Endothelial cell of umbilical vein (primary cell): ENCODE measurements around the gene SYNGR3. TPM values are rescaled to one million over a fixed set of nuclear protein-coding genes. Genes with fewer than 3 reads are reported as not detected.

Source experiments
- BruUV-seq: library from RNA; stranded (reverse); fragments of 400-500 nt; replicated peaks from 2 replicates; lab custom pipeline; 2021; lab: Mats Ljungman, UMichigan
- CTCF ChIA-PET: fragments of 300-600, 350-600 bp; sonication (Branson Sonifier 250); formaldehyde crosslinking; loops from one replicate; lab custom pipeline; 2021; ENCODE audit warnings: antibody characterized with exemption, inconsistent platforms; lab: Charles Lee
- POLR2A ChIA-PET: fragments of 300-600, 350-600 bp; sonication (Branson Sonifier 250); formaldehyde crosslinking; loops from one replicate; lab custom pipeline; 2021; ENCODE audit warnings: antibody characterized with exemption, inconsistent platforms; lab: Charles Lee
- DNase-seq: peaks from one replicate; pipeline ENCODE4 v3.0.0-alpha.2; 2011; ENCODE audit warnings: low read depth, low spot score
- FAIRE-seq: peaks from 2 replicates; lab custom pipeline; 2011; peaks lifted over from hg19 to GRCh38; lab: Jason Lieb, UNC
- H2AFZ ChIP-seq: 2 replicates; pipeline ENCODE4 v1.6.0; 2012; ENCODE audit warnings: low read depth, low read length, control low read depth, inconsistent platforms
- H3K27ac ChIP-seq: 2 replicates; pipeline ENCODE4 v1.5.1; 2011; ENCODE audit warnings: low read depth, mild to moderate bottlenecking, control low read depth, low read length, moderate library complexity; ENCODE audit not compliant: insufficient read depth
- H3K27me3 ChIP-seq, 2 experiments: 2 replicates each; pipeline versions ENCODE4 v1.6.0 to v1.6.1; 2011; ENCODE audit warnings: low read length in 2 of 2, mixed read lengths in 1 of 2; ENCODE audit not compliant: control insufficient read depth in 2 of 2, insufficient read depth in 2 of 2
- H3K36me3 ChIP-seq, 2 experiments: 2 replicates in 1 of 2; 3 replicates in 1 of 2; pipeline ENCODE4 v1.5.1; 2011; ENCODE audit warnings: low read length in 2 of 2, mild to moderate bottlenecking in 1 of 2, moderate library complexity in 1 of 2; ENCODE audit not compliant: control insufficient read depth in 2 of 2, insufficient read depth in 2 of 2; ENCODE audit errors: extremely low read depth in 1 of 2
- H3K4me1 ChIP-seq: 3 replicates; pipeline ENCODE4 v1.5.1; 2011; ENCODE audit warnings: mild to moderate bottlenecking, low read length; ENCODE audit not compliant: control insufficient read depth, insufficient read depth; ENCODE audit errors: extremely low read depth
- H3K4me2 ChIP-seq: 2 replicates; pipeline ENCODE4 v1.6.1; 2011; ENCODE audit warnings: low read length, control low read depth, mixed read lengths; ENCODE audit not compliant: insufficient read depth
- H3K4me3 ChIP-seq, 3 experiments: fragments of 200-600 bp in 1 of 3; sonication (generic), shearing (Covaris generic) in 1 of 3; replicated peaks in 1 of 3; 2 replicates each; pipeline ENCODE4 v1.5.1; 2011 to 2016; ENCODE audit warnings: control low read depth in 3 of 3, low read length in 3 of 3, mild to moderate bottlenecking in 2 of 3, inconsistent platforms in 1 of 3, low read depth in 1 of 3, moderate library complexity in 1 of 3; ENCODE audit not compliant: insufficient read depth in 1 of 3
- H3K79me2 ChIP-seq: 2 replicates; pipeline ENCODE4 v1.6.0; 2012; ENCODE audit warnings: low read length, inconsistent platforms; ENCODE audit not compliant: control insufficient read depth, insufficient read depth
- H3K9ac ChIP-seq: replicated peaks from 2 replicates; pipeline ENCODE3; 2011; ENCODE audit warnings: low read length, control low read depth; ENCODE audit not compliant: insufficient read depth; ENCODE audit errors: extremely low read depth
- H3K9me1 ChIP-seq: replicated peaks from 3 replicates; pipeline ENCODE4 v1.6.0; 2011; ENCODE audit warnings: mild to moderate bottlenecking, low read length; ENCODE audit not compliant: control insufficient read depth, insufficient read depth; ENCODE audit errors: extremely low read depth
- H3K9me3 ChIP-seq: replicated peaks from 2 replicates; pipeline ENCODE4 v1.5.1; 2012; ENCODE audit warnings: low read length, inconsistent platforms; ENCODE audit not compliant: control insufficient read depth, insufficient read depth
- H4K20me1 ChIP-seq: replicated peaks from 2 replicates; pipeline ENCODE3; 2011; ENCODE audit warnings: mild to moderate bottlenecking, low read length; ENCODE audit not compliant: control insufficient read depth, insufficient read depth; ENCODE audit errors: extremely low read depth
- CTCF ChIP-seq, 2 donors: IDR thresholded peaks; 1 replicate in 1 of 2; 2 replicates in 1 of 2; pipeline ENCODE4 v1.5.1; 2011; ENCODE audit warnings: low read length in 2 of 2, mild to moderate bottlenecking in 2 of 2, moderate library complexity in 2 of 2, control low read depth in 1 of 2, inconsistent platforms in 1 of 2, low read depth in 1 of 2; ENCODE audit not compliant: insufficient read depth in 1 of 2; ENCODE audit errors: extremely low read depth in 1 of 2
- GATA2 ChIP-seq: IDR thresholded peaks from 2 replicates; pipeline ENCODE4 v1.7.0; 2011; ENCODE audit warnings: low read depth, mild to moderate bottlenecking, moderate library complexity, mixed read lengths, low read length; ENCODE audit not compliant: insufficient read length, insufficient read depth
- POLR2A ChIP-seq: IDR thresholded peaks from 2 replicates; pipeline ENCODE4 v1.6.1; 2012; ENCODE audit warnings: low read depth, mild to moderate bottlenecking, control low read depth, low read length
- POLR2AphosphoS5 ChIP-seq: IDR thresholded peaks from 2 replicates; pipeline ENCODE4 v1.6.1; 2012; ENCODE audit warnings: low read depth, mild to moderate bottlenecking, control low read depth, low read length, moderate library complexity; ENCODE audit not compliant: insufficient read depth
- dilution Hi-C: fragments of 300-500 bp; cut with MboI; formaldehyde crosslinking; loops from one replicate; pipeline ENCODE4 v1.15.0; 2019; ENCODE audit warnings: low sequenced_read_pairs; ENCODE audit not compliant: extremely low pct_ligation_motif_present
- intact Hi-C: fragments of 100-400 bp; cut with micrococcal nuclease; formaldehyde crosslinking; loops from one replicate; pipeline ENCODE4 v1.10.0; 2022
- polyA plus RNA-seq, 4 experiments: library from polyadenylated mRNA; depleted of rRNA in 3 of 4; stranded (reverse) in 3 of 4; unstranded in 1 of 4; fragments of >200 nt; gene quantifications; 2 replicates each; pipeline versions ENCODE4 v1.2.1 to v1.2.3, GENCODE V29; 2011 to 2012; ENCODE audit warnings: missing spikeins in 1 of 4
- total RNA-seq: library from RNA; stranded (reverse); gene quantifications from 2 replicates; pipeline ENCODE4 v1.2.3, GENCODE V29; 2021

SYNGR3 gene
- total and polyA plus RNA-seq, 2 donors (not counting 3 experiments of a cell fraction or from before 2014, with no cell fraction given) = 0.95 to 1.4 TPM

GRCh38 chr16:1963806-1964505, 25.8 kb upstream of the SYNGR3 start:
- Histone ChIP-seq H3K79me2 (peaks cover 50% of the 10 kb centered on the region), H4K20me1 (no peaks in the 10 kb centered on the region), H3K4me2 (peak overlapping the region; percentile 95), H3K27ac (peak overlapping the region; percentile 65), H3K9ac (peak overlapping the region; percentile 92), H3K4me1 (peaks cover 27% of the 10 kb centered on the region), H3K27me3 (no peaks in the 10 kb centered on the region), H3K9me3 (no peaks in the 10 kb centered on the region), H3K36me3 (peaks cover 8 to 17% of the 10 kb centered on the region in 2 experiments), H2AFZ (no peak overlapping the region), H3K9me1 (no peaks in the 10 kb centered on the region), H3K4me3 (peak overlapping the region; percentile 85 to 95 (median 89))
- CTCF ChIA-PET = interaction anchor here (0.9 to 1.6 kb wide), 3 partner anchors 11 to 177 kb away, joined by 3 to 7 read pairs (median 3); no protein-coding TSS in a partner anchor
- intact Hi-C loops = loop anchor here (2.0 kb wide), 1 partner anchor 45 kb away; the partner anchor contains the start of gene ZNF598
- BruUV-seq = no TSS peak
- FAIRE-seq = peak; percentile 44
- peak; percentile 39 for DNase-seq
- POLR2A ChIA-PET = interaction anchor here (0.6 to 1.4 kb wide), 10 partner anchors 8 to 543 kb away, joined by 3 to 11 read pairs (median 4); partner anchors contain the start of genes MSRB1, NUBP2, SPSB3 and TBL3
- dilution Hi-C loops = no loop called here
- TF ChIP-seq CTCF (IDR thresholded peaks at IDR 0.05; ENCODE audit: extremely low read depth in 1 of 2, insufficient read depth in 1 of 2, low read depth in 1 of 2, low read length in 2 of 2) = peak; percentile 14 to 49
- no peak for TF ChIP-seq GATA2
- peak; percentile 4 for TF ChIP-seq POLR2A
- TF ChIP-seq POLR2AphosphoS5 = peak; percentile 11
